HG02885 (cell line): Measurements from ENCODE around the gene HJURP.

Experiments used
- ATAC-seq: cut with Tn5 transposase; IDR thresholded peaks from one replicate; pipeline ENCODE4 v1.9.1; 2021; ENCODE audit warnings: mild to moderate bottlenecking; ENCODE audit not compliant: unreplicated experiment, poor library complexity

HJURP gene

GRCh38 chr2:233799087-233799665 is 55.2 kb downstream of the HJURP start:
- ATAC-seq = no peak

GRCh38 chr2:233798335-233799086 is 55.8 kb downstream of the HJURP start:
- no peak for ATAC-seq

- ATAC-seq = no peak
Observed at GRCh38 chr2:233796254-233796653, 58.1 kb downstream of the HJURP start.

- ATAC-seq = no peak
Observed at GRCh38 chr2:233795735-233796171, 58.6 kb downstream of the HJURP start.

GRCh38 chr2:233794128-233794658 is 60.1 kb downstream of the HJURP start:
- ATAC-seq = no peak

DNA sequence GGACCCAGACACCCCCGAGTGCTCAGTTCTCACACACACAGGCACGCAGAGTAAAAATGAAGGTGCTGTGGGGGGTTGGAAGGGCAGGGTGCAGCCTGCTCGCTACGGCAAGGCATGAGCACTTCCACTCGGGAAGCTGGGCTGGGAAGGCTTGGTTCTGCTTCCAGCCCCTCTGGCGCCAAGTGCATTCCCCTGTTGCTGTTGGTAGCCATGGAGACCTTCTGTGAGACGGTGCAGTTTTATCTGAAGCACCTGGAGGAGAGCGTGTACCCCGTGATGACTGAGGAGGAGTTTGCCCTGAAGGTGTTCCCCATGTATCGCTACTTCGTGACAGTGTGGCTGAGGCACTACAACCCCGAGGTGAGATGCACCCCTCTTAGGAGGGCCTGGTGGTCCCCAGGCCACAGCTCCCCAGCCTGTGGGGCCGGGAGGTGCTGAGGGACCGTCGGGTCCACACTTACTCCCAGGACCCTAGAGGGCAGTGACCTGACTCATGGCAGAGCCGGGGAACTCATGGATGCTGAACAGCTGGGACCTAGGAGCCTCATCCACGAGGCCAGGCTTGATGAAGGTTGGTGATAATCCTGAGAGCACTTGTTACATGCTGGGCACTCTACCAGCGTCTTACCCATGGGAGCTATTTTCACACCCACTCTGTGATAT is 60.7 kb downstream of the HJURP start:
- ATAC-seq = no peak

- no peak for ATAC-seq
Observed at GRCh38 chr2:233792720-233793119, 61.6 kb downstream of the HJURP start.

GRCh38 chr2:233791883-233792329 is 62.4 kb downstream of the HJURP start:
- no peak for ATAC-seq

DNA sequence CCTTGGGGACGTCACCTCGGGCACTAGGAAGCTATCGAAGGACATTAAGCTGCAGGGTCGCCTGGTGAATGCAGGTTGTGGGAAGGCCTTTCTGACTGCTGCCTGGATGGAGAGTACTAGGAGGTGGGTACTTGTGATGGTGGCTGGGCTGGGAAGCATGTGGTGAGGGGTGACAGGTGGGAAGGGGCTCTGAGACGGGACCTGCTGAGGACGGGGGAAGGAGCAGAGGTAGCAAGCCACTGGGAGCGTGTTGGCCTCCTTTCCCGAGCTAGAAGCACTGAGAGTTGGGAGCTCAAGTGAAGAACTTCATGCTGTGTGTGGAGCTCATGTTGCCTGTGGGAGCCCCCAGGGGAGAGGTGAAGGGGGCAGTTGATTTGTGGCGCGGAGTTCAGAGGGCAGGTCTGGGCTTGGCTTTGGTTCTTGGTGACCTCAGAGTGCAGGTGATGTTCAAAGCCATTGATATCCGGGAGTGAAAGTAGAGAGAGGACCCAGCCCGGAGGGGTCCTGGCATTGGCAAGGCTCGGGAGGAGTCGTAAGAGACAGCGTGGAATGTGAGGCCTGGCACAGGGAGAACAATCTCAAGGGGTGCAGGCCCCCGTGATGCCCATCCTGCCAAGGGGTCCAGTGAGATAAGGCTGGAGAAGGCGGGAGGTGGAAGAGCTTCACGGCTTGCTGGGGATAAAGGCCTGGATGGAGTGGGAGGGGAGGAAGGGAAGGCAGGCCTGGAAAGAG is 63.0 kb downstream of the HJURP start:
- ATAC-seq = no peak

GRCh38 chr2:233789554-233789953 is 64.8 kb downstream of the HJURP start:
- ATAC-seq = no peak
